ENCODE results near the gene PRSS8. TPM values are rescaled to one million over a fixed set of nuclear protein-coding genes. Genes with fewer than 3 reads are reported as not detected.
A peak's percentile ranks its signal among the peaks of the same experiment; 100 is the strongest.

PRSS8 gene
- total RNA-seq, 1 experiment from 2014 or later, result 42.6 TPM

- CTCF ChIA-PET, result no interaction called here
- Histone ChIP-seq H3K9ac (ENCODE audit: low read length) (peak within 1 kb of the TSS; percentile 90), H3K4me1 (ENCODE audit: control insufficient read depth in 1 of 2, insufficient read depth in 2 of 2, low read length in 2 of 2) (peaks cover 10 to 26% of the 10 kb centered on the region in 2 experiments; a peak in 3 of 4 replicates), H3K27me3 (ENCODE audit: insufficient read depth, low read length) (no peaks in the 10 kb centered on the region), H3K36me3 (ENCODE audit: control insufficient read depth in 1 of 2, insufficient read depth in 2 of 2, low read length in 2 of 2) (peaks cover 14 to 38% of the 10 kb centered on the region in 2 experiments), H4K20me1 (ENCODE audit: insufficient read depth) (no peaks in the 10 kb centered on the region), H3K4me3 (replicated peaks in 1 of 2; ENCODE audit: low read depth in 1 of 2, low read length in 2 of 2) (peak within 1 kb of the TSS; percentile 83 to 98), H3K9me3 (ENCODE audit: control insufficient read depth in 1 of 2, insufficient read depth in 1 of 2, low read depth in 1 of 2, low read length in 2 of 2) (no peaks in the 10 kb centered on the region), H3K9me2 (ENCODE audit: insufficient read depth) (no peaks in the 10 kb centered on the region), H3K79me2 (ENCODE audit: insufficient read depth, low read length) (peaks cover 16% of the 10 kb centered on the region), H3K4me2 (ENCODE audit: low read length) (peak within 1 kb of the TSS; percentile 83), H2AFZ (ENCODE audit: low read depth, low read length, poor library complexity, severe bottlenecking) (peak within 1 kb of the TSS; percentile 58), H3K27ac (ENCODE audit: low read depth, low read length) (peak within 1 kb of the TSS; percentile 89)
- POLR2A ChIA-PET, result no interaction called here
- DNase-seq (ENCODE audit: low read depth, low spot score) (peak; percentile 42), ATAC-seq (peak; percentile 91)
- RAD21 ChIA-PET (ENCODE audit: low non-redundant PET in 1 of 2, low total read pairs in 2 of 2, uncharacterized antibody in 2 of 2, unreplicated experiment in 2 of 2), result no interaction called here
- intact Hi-C loops (cut with micrococcal nuclease), result loop anchor here (5.0 kb wide), 1 partner anchor 334 kb away; the partner anchor contains the start of gene ZNF843
- BruUV-seq (replicated peaks), result no TSS peak
- TF ChIP-seq REST (IDR thresholded peaks at IDR 0.05; ENCODE audit: low read depth) (no peak), SIN3A (IDR thresholded peaks at IDR 0.05; ENCODE audit: low read depth) (no peak; the same call in 1 of the 2 replicates), CEBPB (IDR thresholded peaks at IDR 0.05; ENCODE audit: low read depth) (no peak), SP1 (IDR thresholded peaks at IDR 0.05; ENCODE audit: low read depth) (peak; percentile 73), EZH2 (IDR thresholded peaks at IDR 0.05) (no peak), POLR2AphosphoS5 (IDR thresholded peaks at IDR 0.05; ENCODE audit: low read depth, low read length) (peak; percentile 85), EGR1 (IDR thresholded peaks at IDR 0.05; ENCODE audit: low read depth) (peak; percentile 98), YY1 (IDR thresholded peaks at IDR 0.05; ENCODE audit: extremely low read depth, insufficient replicate concordance, low read depth, low read length) (peak; percentile 78), POLR2A (IDR thresholded peaks at IDR 0.05; ENCODE audit: borderline replicate concordance, extremely low read depth, insufficient read depth, insufficient read length) (peak; percentile 44), ZNF274 (IDR thresholded peaks at IDR 0.05; ENCODE audit: low read depth, low read length) (no peak), ZFX (IDR thresholded peaks at IDR 0.05) (peak; percentile 75; the same call in 1 of the 2 replicates), FOSL1 (IDR thresholded peaks at IDR 0.05; ENCODE audit: low read depth) (no peak), SRF (IDR thresholded peaks at IDR 0.05; ENCODE audit: low read depth) (no peak), TCF7L2 (IDR thresholded peaks at IDR 0.05; ENCODE audit: borderline replicate concordance, extremely low read depth, insufficient read depth, insufficient read length) (no peak), EZH2phosphoT487 (IDR thresholded peaks at IDR 0.05; ENCODE audit: borderline replicate concordance) (no peak), RAD21 (IDR thresholded peaks at IDR 0.05; ENCODE audit: low read depth) (no peak), ZBTB33 (IDR thresholded peaks at IDR 0.05; ENCODE audit: extremely low read depth, insufficient replicate concordance, low read length) (peak; percentile 43), ATF3 (IDR thresholded peaks at IDR 0.05) (no peak)
- TF ChIP-seq, protein P1, sequence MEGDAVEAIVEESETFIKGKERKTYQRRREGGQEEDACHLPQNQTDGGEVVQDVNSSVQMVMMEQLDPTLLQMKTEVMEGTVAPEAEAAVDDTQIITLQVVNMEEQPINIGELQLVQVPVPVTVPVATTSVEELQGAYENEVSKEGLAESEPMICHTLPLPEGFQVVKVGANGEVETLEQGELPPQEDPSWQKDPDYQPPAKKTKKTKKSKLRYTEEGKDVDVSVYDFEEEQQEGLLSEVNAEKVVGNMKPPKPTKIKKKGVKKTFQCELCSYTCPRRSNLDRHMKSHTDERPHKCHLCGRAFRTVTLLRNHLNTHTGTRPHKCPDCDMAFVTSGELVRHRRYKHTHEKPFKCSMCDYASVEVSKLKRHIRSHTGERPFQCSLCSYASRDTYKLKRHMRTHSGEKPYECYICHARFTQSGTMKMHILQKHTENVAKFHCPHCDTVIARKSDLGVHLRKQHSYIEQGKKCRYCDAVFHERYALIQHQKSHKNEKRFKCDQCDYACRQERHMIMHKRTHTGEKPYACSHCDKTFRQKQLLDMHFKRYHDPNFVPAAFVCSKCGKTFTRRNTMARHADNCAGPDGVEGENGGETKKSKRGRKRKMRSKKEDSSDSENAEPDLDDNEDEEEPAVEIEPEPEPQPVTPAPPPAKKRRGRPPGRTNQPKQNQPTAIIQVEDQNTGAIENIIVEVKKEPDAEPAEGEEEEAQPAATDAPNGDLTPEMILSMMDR (IDR thresholded peaks at IDR 0.05 in 2 of 3, conservative IDR thresholded peaks at IDR 0.05 in 1 of 3; ENCODE audit: borderline replicate concordance in 1 of 3, insufficient read depth in 1 of 3, low read depth in 2 of 3, low read length in 2 of 3), result no peak
These were observed 27.3 kb downstream of the PRSS8 start, which contains the start of gene BCKDK for GRCh38 chr16:31108035-31108793. TSS of gene BCKDK (plus strand) at chr16:31108386. CDS start at chr16:31109224, 838 bp downstream.

Measured in HCT116 (cell line).